ENCODE data around the gene GUK1. TPM values are rescaled to one million over a fixed set of nuclear protein-coding genes. Genes with fewer than 3 reads are reported as not detected.

Gene GUK1
- total and polyA plus RNA-seq, 2 of the 4 experiments (the other 2 are of a cell fraction) = 465 to 548 TPM

GRCh38 chr1:228145463-228146416 is 5.7 kb downstream of the GUK1 start (continued):
- no peak for TF ChIP-seq CEBPB (IDR thresholded peaks at IDR 0.05; ENCODE audit: low read depth, low read length)

DNA sequence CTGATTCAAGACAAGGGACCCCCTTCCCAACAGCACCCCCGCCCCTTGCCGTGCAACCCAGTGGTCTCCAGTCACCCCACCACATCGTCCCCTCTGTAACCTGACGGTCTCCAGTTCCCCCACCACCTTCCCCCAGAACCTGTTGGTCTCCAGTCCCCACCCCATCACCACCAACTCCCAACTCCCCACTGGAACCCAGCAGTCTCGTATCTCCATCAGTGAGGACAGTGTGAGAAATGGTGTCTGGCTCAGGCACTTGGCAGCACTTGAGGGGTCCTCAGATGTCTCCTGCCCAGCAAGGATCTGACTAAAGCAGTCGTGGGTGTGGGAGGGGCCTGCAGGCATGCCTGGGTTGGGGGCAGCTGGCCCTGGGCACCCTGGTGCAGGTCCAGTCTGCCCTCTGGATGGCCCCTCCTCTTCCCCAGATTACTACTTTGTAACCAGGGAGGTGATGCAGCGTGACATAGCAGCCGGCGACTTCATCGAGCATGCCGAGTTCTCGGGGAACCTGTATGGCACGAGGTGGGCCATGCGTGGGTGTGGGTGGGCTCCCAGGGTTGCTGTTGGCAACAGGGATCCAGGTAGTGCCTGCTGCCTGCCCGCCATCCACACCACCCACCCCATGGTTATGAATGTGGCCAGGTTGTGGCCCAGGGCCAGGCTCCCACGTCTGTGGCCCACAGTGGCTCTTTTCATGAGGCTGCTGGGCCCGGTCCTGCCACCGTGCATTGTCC is 6.5 kb downstream of the GUK1 start:
- ATAC-seq (ENCODE audit: low read depth) = no peak

More for the DNA sequence above, 6.5 kb downstream of the GUK1 start:
- Histone ChIP-seq H3K18ac (ENCODE audit: low read depth, low read length) (no peak overlapping the region), H3K27me3 (ENCODE audit: control insufficient read depth, insufficient read depth, low read length) (no peaks in the 10 kb centered on the region), H2AFZ (replicated peaks; ENCODE audit: low read length, poor library complexity) (no peak overlapping the region), H3K9me3 (ENCODE audit: control insufficient read depth, insufficient read depth, low read length) (no peaks in the 10 kb centered on the region), H4K20me1 (ENCODE audit: insufficient read depth, low read length) (peaks cover 63% of the 10 kb centered on the region), H2AK9ac (replicated peaks; ENCODE audit: low read depth, low read length, poor library complexity) (no peak overlapping the region), H3K23ac (ENCODE audit: low read depth, low read length) (no peak overlapping the region), H3K4me2 (ENCODE audit: low read depth, low read length) (no peak overlapping the region), H3K79me1 (ENCODE audit: low read depth in 1 of 2, low read length in 2 of 2) (peaks cover 9 to 75% of the 10 kb centered on the region in 2 experiments), H2BK120ac (ENCODE audit: low read depth, low read length) (no peak overlapping the region), H2BK5ac (ENCODE audit: low read depth, low read length, poor library complexity, severe bottlenecking) (no peak overlapping the region), H4K5ac (ENCODE audit: low read depth, low read length) (no peak overlapping the region), H3K56ac (ENCODE audit: extremely low read depth, insufficient read depth, low read length) (no peak overlapping the region), H4K91ac (ENCODE audit: insufficient read depth, low read depth, low read length) (no peak overlapping the region), H3K4me1 (ENCODE audit: control insufficient read depth, insufficient read depth, low read length) (peaks cover 37% of the 10 kb centered on the region), H2BK20ac (ENCODE audit: low read depth, low read length) (no peak overlapping the region), H2BK15ac (ENCODE audit: low read depth, low read length) (no peak overlapping the region), H3K9me1 (ENCODE audit: insufficient read depth, low read length) (peaks cover 26% of the 10 kb centered on the region), H3K4me3 (ENCODE audit: insufficient read depth, low read depth, low read length) (no peak overlapping the region), H3K4ac (ENCODE audit: low read depth, low read length) (no peak overlapping the region), H3K27ac (ENCODE audit: insufficient read depth, low read length) (no peak overlapping the region), H2AK5ac (ENCODE audit: low read depth, low read length) (no peak overlapping the region), H3K9ac (ENCODE audit: low read depth, low read length) (no peak overlapping the region), H3K36me3 (ENCODE audit: control insufficient read depth, insufficient read depth, low read length) (peaks cover 14% of the 10 kb centered on the region), H3K14ac (replicated peaks; ENCODE audit: low read depth, low read length) (no peak overlapping the region), H4K8ac (ENCODE audit: low read depth in 2 of 2, low read length in 2 of 2) (no peak overlapping the region)
- no TSS peak for BruUV-seq (replicated peaks)
- in situ Hi-C loops (cut with MboI; ENCODE audit: low sequenced_read_pairs) (no loop called here), intact Hi-C loops (cut with micrococcal nuclease) (no loop called here), dilution Hi-C loops (cut with HindIII; ENCODE audit: low sequenced_read_pairs, unreplicated experiment) (no loop called here)
- no CpG with 5 or more reads among the region's 18 CpGs for WGBS, 2 experiments (ENCODE audit: extremely low coverage in 2 of 2, insufficient read length in 1 of 2)
- no peak for DNase-seq
- ChIA-PET POLR2A (ENCODE audit: unreplicated experiment) (no interaction called here), CTCF (no interaction called here)
- TF ChIP-seq USF2 (IDR thresholded peaks at IDR 0.05; ENCODE audit: low read depth, low read length) (no peak), CEBPB (IDR thresholded peaks at IDR 0.05; ENCODE audit: low read depth, low read length) (no peak), CHD1 (IDR thresholded peaks at IDR 0.05; ENCODE audit: low read depth, low read length) (no peak)
